GM18508 (cell line): ENCODE results near the gene GET3.
"Not testable (repeated sequence)": the region's sequence is repeated elsewhere in the genome, so short reads cannot be mapped to it uniquely, and the experiment has no call there.

Experiments used
- ATAC-seq: cut with Tn5 transposase; IDR thresholded peaks from one replicate; pipeline ENCODE4 v1.9.1; 2021; ENCODE audit warnings: moderate number of reproducible peaks; ENCODE audit not compliant: insufficient read depth, unreplicated experiment

The GET3 gene

GRCh38 chr19:12736995-12737834 lies at the start of gene GET3:
GET3 (plus strand) TSS chr19:12737497; CDS start chr19:12737506, 9 bp downstream.
- peak; percentile 49 for ATAC-seq

- no peak for ATAC-seq
These were observed 48.3 kb upstream of the GET3 start for GRCh38 chr19:12689012-12689411.

- no peak for ATAC-seq
These were observed 47.6 kb upstream of the GET3 start for GRCh38 chr19:12689581-12690216.

- no peak for ATAC-seq
These were observed 44.3 kb upstream of the GET3 start for GRCh38 chr19:12692960-12693359.

- ATAC-seq, result no peak
These were observed 42.7 kb upstream of the GET3 start for GRCh38 chr19:12694641-12695040.

GRCh38 chr19:12695096-12695495 lies 42.2 kb upstream of the GET3 start:
- ATAC-seq, result no peak

- no peak for ATAC-seq
These were observed 41.8 kb upstream of the GET3 start for GRCh38 chr19:12695514-12695913.

GRCh38 chr19:12695997-12696365 lies 41.3 kb upstream of the GET3 start:
- no peak for ATAC-seq

- peak; percentile 46 for ATAC-seq
These were observed 40.6 kb upstream of the GET3 start, which contains the start of gene FBXW9 for GRCh38 chr19:12696366-12697335. FBXW9 (minus strand) TSS chr19:12696631; CDS start chr19:12696581, 50 bp downstream.

- not testable (repeated sequence) for ATAC-seq
These were observed 39.9 kb upstream of the GET3 start for GRCh38 chr19:12697425-12697824.

- ATAC-seq, result no peak
These were observed 39.2 kb upstream of the GET3 start for GRCh38 chr19:12698138-12698537.

- no peak for ATAC-seq
These were observed 35.6 kb upstream of the GET3 start for GRCh38 chr19:12701596-12702282.

- no peak for ATAC-seq
These were observed 34.3 kb upstream of the GET3 start for GRCh38 chr19:12703046-12703445.

GRCh38 chr19:12705169-12705568 lies 32.1 kb upstream of the GET3 start:
- no peak for ATAC-seq

GRCh38 chr19:12705654-12706331 lies 31.5 kb upstream of the GET3 start:
- ATAC-seq, result no peak

GRCh38 chr19:12706332-12706718 lies 31.0 kb upstream of the GET3 start:
- ATAC-seq, result no peak

GRCh38 chr19:12708641-12709040 lies 28.7 kb upstream of the GET3 start:
- no peak for ATAC-seq

GRCh38 chr19:12711187-12711586 lies 26.1 kb upstream of the GET3 start:
- ATAC-seq, result no peak

- not testable (repeated sequence) for ATAC-seq
These were observed 25.2 kb upstream of the GET3 start for GRCh38 chr19:12712077-12712476.
